Right atrium auricular region (tissue), 2 donors: ENCODE measurements around the gene LTBP4. TPM values are rescaled to one million over a fixed set of nuclear protein-coding genes. Genes with fewer than 3 reads are reported as not detected.

Experiments
- DNase-seq: peaks from one replicate; pipeline ENCODE4 v3.0.0-alpha.2; 2019; ENCODE audit warnings: low spot score
- H3K27ac ChIP-seq, 2 donors: fragments of 200-600 bp; sonication (generic); 1 replicate in 1 of 2; 2 replicates in 1 of 2; pipeline ENCODE4 v1.5.1; 2016 to 2019
- H3K27me3 ChIP-seq, 2 donors: fragments of 200-600 bp; sonication (generic); one replicate each; pipeline versions ENCODE4 v1.5.1 to v1.6.0; 2017 to 2019
- H3K36me3 ChIP-seq: fragments of 200-600 bp; sonication (generic); one replicate; pipeline ENCODE4 v1.5.1; 2016
- H3K4me1 ChIP-seq, 2 donors: fragments of 200-600 bp; sonication (generic); one replicate each; pipeline versions ENCODE4 v1.5.1 to v1.6.0; 2017 to 2019
- H3K4me3 ChIP-seq, 2 donors: fragments of 200-600 bp; sonication (generic); 1 replicate in 1 of 2; 2 replicates in 1 of 2; pipeline ENCODE4 v1.5.1; 2017 to 2019; ENCODE audit warnings: mild to moderate bottlenecking in 1 of 2, moderate library complexity in 1 of 2
- H3K9me3 ChIP-seq, 2 donors: fragments of 200-600 bp; sonication (generic); one replicate each; pipeline ENCODE4 v1.5.1; 2019
- total RNA-seq, 2 donors: library from RNA; depleted of rRNA; stranded (reverse); fragments of >200 nt; gene quantifications; one replicate each; pipeline ENCODE4 v1.1.0, GENCODE V29; 2016
- TF ChIP-seq, protein P1 (sequence below), 2 donors: fragments of 200-600 bp; sonication (generic); IDR thresholded peaks; one replicate each; pipeline ENCODE4 v1.5.1; 2019; ENCODE audit warnings: antibody characterized with exemption in 2 of 2

LTBP4 gene
- total RNA-seq, 2 donors from 2014 or later = 152 to 257 TPM

- Histone ChIP-seq H3K27ac (no peak overlapping the region), H3K9me3 (no peaks in the 10 kb centered on the region), H3K4me3 (no peak overlapping the region), H3K27me3 (no peaks in the 10 kb centered on the region), H3K4me1 (peaks cover 0 to 4% of the 10 kb centered on the region in 2 donors), H3K36me3 (no peaks in the 10 kb centered on the region)
- TF ChIP-seq, protein P1, sequence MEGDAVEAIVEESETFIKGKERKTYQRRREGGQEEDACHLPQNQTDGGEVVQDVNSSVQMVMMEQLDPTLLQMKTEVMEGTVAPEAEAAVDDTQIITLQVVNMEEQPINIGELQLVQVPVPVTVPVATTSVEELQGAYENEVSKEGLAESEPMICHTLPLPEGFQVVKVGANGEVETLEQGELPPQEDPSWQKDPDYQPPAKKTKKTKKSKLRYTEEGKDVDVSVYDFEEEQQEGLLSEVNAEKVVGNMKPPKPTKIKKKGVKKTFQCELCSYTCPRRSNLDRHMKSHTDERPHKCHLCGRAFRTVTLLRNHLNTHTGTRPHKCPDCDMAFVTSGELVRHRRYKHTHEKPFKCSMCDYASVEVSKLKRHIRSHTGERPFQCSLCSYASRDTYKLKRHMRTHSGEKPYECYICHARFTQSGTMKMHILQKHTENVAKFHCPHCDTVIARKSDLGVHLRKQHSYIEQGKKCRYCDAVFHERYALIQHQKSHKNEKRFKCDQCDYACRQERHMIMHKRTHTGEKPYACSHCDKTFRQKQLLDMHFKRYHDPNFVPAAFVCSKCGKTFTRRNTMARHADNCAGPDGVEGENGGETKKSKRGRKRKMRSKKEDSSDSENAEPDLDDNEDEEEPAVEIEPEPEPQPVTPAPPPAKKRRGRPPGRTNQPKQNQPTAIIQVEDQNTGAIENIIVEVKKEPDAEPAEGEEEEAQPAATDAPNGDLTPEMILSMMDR (IDR thresholded peaks at IDR 0.05) = no peak
- no peak for DNase-seq
Observed at GRCh38 chr19:40658031-40658430, 56.9 kb downstream of the LTBP4 start.

GRCh38 chr19:40659116-40659515 is 57.9 kb downstream of the LTBP4 start:
- no peaks in the 10 kb centered on the region for H3K36me3 ChIP-seq
- DNase-seq = no peak
- H3K9me3 ChIP-seq = no peaks in the 10 kb centered on the region
- no peak overlapping the region for H3K4me3 ChIP-seq
- H3K27me3 ChIP-seq = no peaks in the 10 kb centered on the region
- TF ChIP-seq, protein P1 (IDR thresholded peaks at IDR 0.05) = no peak
- no peak overlapping the region for H3K27ac ChIP-seq
- H3K4me1 ChIP-seq = peaks cover 0 to 13% of the 10 kb centered on the region in 2 donors

GRCh38 chr19:40659566-40659965 is 58.4 kb downstream of the LTBP4 start:
- no peak overlapping the region for H3K27ac ChIP-seq
- H3K27me3 ChIP-seq = no peaks in the 10 kb centered on the region
- DNase-seq = no peak

DNA sequence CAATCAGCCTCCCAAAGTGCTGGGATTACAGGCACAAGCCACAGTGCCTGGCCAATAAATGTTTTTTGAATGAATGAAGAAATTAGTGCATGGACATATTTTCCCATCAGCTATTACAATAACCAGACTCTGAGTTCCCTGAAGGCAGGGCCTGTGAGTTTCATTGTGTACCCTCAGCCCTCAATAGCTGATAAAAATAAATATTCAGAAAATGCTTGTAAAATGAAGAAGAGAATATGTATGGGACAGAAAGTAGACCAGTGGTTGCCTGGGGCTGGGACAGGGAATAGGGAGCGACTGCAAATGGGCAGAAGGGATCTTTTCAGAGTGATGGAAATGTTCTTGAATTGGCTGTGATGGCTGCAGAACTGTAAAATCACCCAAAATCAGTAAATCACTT is 60.4 kb downstream of the LTBP4 start:
- H3K36me3 ChIP-seq = no peaks in the 10 kb centered on the region
- TF ChIP-seq, protein P1 (IDR thresholded peaks at IDR 0.05) = no peak
- no peak for DNase-seq
- H3K27ac ChIP-seq = no peak overlapping the region
- no peak overlapping the region for H3K4me3 ChIP-seq
- H3K27me3 ChIP-seq = no peaks in the 10 kb centered on the region
- no peaks in the 10 kb centered on the region for H3K9me3 ChIP-seq
- peaks cover 0 to 13% of the 10 kb centered on the region in 2 donors for H3K4me1 ChIP-seq

More at GRCh38 chr19:40659566-40659965, 58.4 kb downstream of the LTBP4 start:
- Histone ChIP-seq H3K36me3 (no peaks in the 10 kb centered on the region), H3K4me3 (no peak overlapping the region), H3K4me1 (peaks cover 0 to 13% of the 10 kb centered on the region in 2 donors), H3K9me3 (no peaks in the 10 kb centered on the region)
- TF ChIP-seq, protein P1 (IDR thresholded peaks at IDR 0.05) = no peak

GRCh38 chr19:40662925-40663694 is 61.9 kb downstream of the LTBP4 start:
- Histone ChIP-seq H3K27ac (peak overlapping the region; percentile 87 to 89), H3K4me1 (peaks cover 0 to 13% of the 10 kb centered on the region in 2 donors), H3K9me3 (no peaks in the 10 kb centered on the region), H3K36me3 (peaks cover 12% of the 10 kb centered on the region), H3K4me3 (peak overlapping the region; percentile 53 to 74), H3K27me3 (no peaks in the 10 kb centered on the region)
- TF ChIP-seq, protein P1 (IDR thresholded peaks at IDR 0.05) = peak; percentile 11 to 99
- peak; percentile 95 for DNase-seq
